SK-N-SH (cell line): ENCODE measurements around the gene PLK2.

ENCODE experiments used
- GABPA ChIP-seq: IDR thresholded peaks from 2 replicates; pipeline ENCODE4 v1.4.0; 2012; ENCODE audit warnings: low read depth, mild to moderate bottlenecking
- YY1 ChIP-seq: IDR thresholded peaks from 2 replicates; pipeline ENCODE4 v1.4.0; 2012; ENCODE audit warnings: low read depth, mild to moderate bottlenecking

- TF ChIP-seq GABPA (no peak), YY1 (no peak)
Observed at GRCh38 chr5:58475404-58475803, 15.5 kb upstream of the PLK2 start.
